HepG2 (cell line): ENCODE measurements around the gene AGR3. TPM values are rescaled to one million over a fixed set of nuclear protein-coding genes. Genes with fewer than 3 reads are reported as not detected.

Experiments used
- ATAC-seq: fragments of 200-7000 bp; cut with Tn5 transposase; 3 replicates; pipeline ENCODE4 v1.9.1; 2020; ENCODE audit warnings: mild to moderate bottlenecking, moderate library complexity
- BruUV-seq: library from RNA; stranded (reverse); fragments of 400-500 nt; replicated peaks from 2 replicates; lab custom pipeline; 2021; lab: Mats Ljungman, UMichigan
- CTCF ChIA-PET: fragments of 300-600 bp; formaldehyde crosslinking; extraction: SDS; loops from one replicate; lab custom pipeline; 2021; ENCODE audit warnings: low total read pairs, inconsistent platforms, low intra/inter-chr PET ratio; lab: Yijun Ruan, JAX
- POLR2A ChIA-PET: fragments of 350-600 bp; sonication (Branson Sonifier 250); formaldehyde crosslinking; loops from one replicate; lab custom pipeline; 2020; ENCODE audit warnings: antibody characterized with exemption, inconsistent platforms; lab: Yijun Ruan, JAX
- DNase-seq: peaks from one replicate; pipeline ENCODE4 v3.0.0-alpha.2; 2015; ENCODE audit warnings: low spot score
- FAIRE-seq: peaks from 3 replicates; lab custom pipeline; 2011; peaks lifted over from hg19 to GRCh38; lab: Jason Lieb, UNC
- H2AFZ ChIP-seq: one replicate; pipeline ENCODE4 v1.6.1; 2011; ENCODE audit warnings: low read length, inconsistent platforms
- H3K27ac ChIP-seq: fragments of 300-600 bp; 3 replicates; pipeline ENCODE4 v1.8.0; 2011; ENCODE audit warnings: mixed run types, mild to moderate bottlenecking, mixed read lengths, low read length, inconsistent platforms; ENCODE audit not compliant: insufficient read depth; ENCODE audit errors: extremely low read length
- H3K27me3 ChIP-seq, 2 experiments: fragments of 200-600 bp in 1 of 2; 2 replicates in 1 of 2; 3 replicates in 1 of 2; pipeline versions ENCODE4 v1.6.0 to v1.8.0; 2011; ENCODE audit warnings: low read length in 2 of 2, mild to moderate bottlenecking in 2 of 2, moderate library complexity in 2 of 2, inconsistent platforms in 1 of 2; ENCODE audit not compliant: insufficient read depth in 2 of 2, control insufficient read depth in 1 of 2
- H3K36me3 ChIP-seq, 2 experiments: fragments of 200-600 bp in 1 of 2; replicated peaks in 1 of 2; 2 replicates in 1 of 2; 3 replicates in 1 of 2; pipeline versions ENCODE4 v1.5.1 to v1.8.0; 2011; ENCODE audit warnings: low read length in 2 of 2, inconsistent platforms in 1 of 2; ENCODE audit not compliant: insufficient read depth in 2 of 2, control insufficient read depth in 1 of 2
- H3K4me1 ChIP-seq: 2 replicates; pipeline ENCODE4 v1.5.1; 2012; ENCODE audit warnings: low read length, inconsistent platforms; ENCODE audit not compliant: insufficient read depth
- H3K4me2 ChIP-seq: 2 replicates; pipeline ENCODE4 v1.6.0; 2011; ENCODE audit warnings: low read depth, low read length, inconsistent platforms
- H3K4me3 ChIP-seq, 3 experiments: fragments of 200-600 bp in 1 of 3; sonication (generic), shearing (Covaris generic) in 1 of 3; replicated peaks in 1 of 3; 2 replicates each; pipeline ENCODE4 v1.5.1; 2011 to 2016; ENCODE audit warnings: low read length in 3 of 3, inconsistent platforms in 2 of 3, low read depth in 2 of 3, mild to moderate bottlenecking in 2 of 3, control low read depth in 1 of 3, mixed read lengths in 1 of 3; ENCODE audit not compliant: insufficient read depth in 1 of 3
- H3K79me2 ChIP-seq: one replicate; pipeline ENCODE4 v1.6.1; 2011; ENCODE audit warnings: low read length, inconsistent platforms; ENCODE audit not compliant: insufficient read depth
- H3K9ac ChIP-seq: 2 replicates; pipeline ENCODE4 v1.6.0; 2011; ENCODE audit warnings: mild to moderate bottlenecking, low read depth, low read length, inconsistent platforms; ENCODE audit not compliant: insufficient read depth
- H3K9me3 ChIP-seq: 2 replicates; pipeline ENCODE4 v1.5.1; 2012; ENCODE audit warnings: mild to moderate bottlenecking, low read length
- H4K20me1 ChIP-seq: 2 replicates; pipeline ENCODE4 v1.6.0; 2011; ENCODE audit warnings: inconsistent platforms, mild to moderate bottlenecking, low read length, moderate library complexity; ENCODE audit not compliant: insufficient read depth
- RXRB ChIP-seq: IDR thresholded peaks from 2 replicates; pipeline ENCODE4 v1.6.1; 2016; ENCODE audit warnings: borderline replicate concordance, missing genetic modification reagents, missing compliant biosample characterization
- TBP ChIP-seq: sonication (generic); formaldehyde crosslinking; IDR thresholded peaks from 2 replicates; pipeline ENCODE4 v1.5.0; 2020; ENCODE audit warnings: missing genetic modification reagents
- THAP11 ChIP-seq: IDR thresholded peaks from 2 replicates; pipeline ENCODE4 v1.6.1; 2016; ENCODE audit warnings: missing biosample characterization, missing genetic modification reagents
- ZBTB14 ChIP-seq: sonication (generic); formaldehyde crosslinking; IDR thresholded peaks from 2 replicates; pipeline ENCODE4 v1.4.0; 2020; ENCODE audit warnings: missing genetic modification reagents
- ZBTB21 ChIP-seq: sonication (generic); formaldehyde crosslinking; IDR thresholded peaks from 2 replicates; pipeline ENCODE4 v1.4.0; 2020; ENCODE audit warnings: missing genetic modification reagents
- ZNF121 ChIP-seq: sonication (generic); formaldehyde crosslinking; IDR thresholded peaks from 2 replicates; pipeline ENCODE4 v1.5.0; 2020; ENCODE audit warnings: mild to moderate bottlenecking, missing genetic modification reagents
- ZNF224 ChIP-seq: sonication (generic); formaldehyde crosslinking; IDR thresholded peaks from 2 replicates; pipeline ENCODE4 v1.5.0; 2020; ENCODE audit warnings: mild to moderate bottlenecking, missing genetic modification reagents
- ZSCAN21 ChIP-seq: sonication (generic); formaldehyde crosslinking; IDR thresholded peaks from 2 replicates; pipeline ENCODE4 v1.8.0; 2022; ENCODE audit warnings: mild to moderate bottlenecking, missing genetic modification reagents, moderate library complexity, borderline replicate concordance
- WGBS: methylation state at CpG from one replicate; pipeline ENCODE4 v1.1.6; 2017; ENCODE audit warnings: low lambda C conversion rate; 5-methylcytosine and 5-hydroxymethylcytosine counted together
- in situ Hi-C: cut with HindIII; loops from 2 replicates; pipeline ENCODE4 v1.10.0; 2017; ENCODE audit warnings: low pct_unique_long_range_greater_than_20kb; ENCODE audit not compliant: extremely low pct_ligation_motif_present
- intact Hi-C: fragments of 100-400 bp; cut with micrococcal nuclease; formaldehyde crosslinking; loops from one replicate; pipeline ENCODE4 v1.10.0; 2022; ENCODE audit not compliant: unreplicated experiment
- polyA plus RNA-seq, 8 experiments: library from polyadenylated mRNA; depleted of rRNA in 3 of 8; stranded (reverse) in 7 of 8; unstranded in 1 of 8; fragments of >200 nt; fragmentation: Illumina TruSeq in 4 of 8; extraction: Trizol in 4 of 8; gene quantifications; 2 replicates each; pipeline versions ENCODE4 v1.2.1 to v1.2.3, GENCODE V29; 2011 to 2016; ENCODE audit warnings: low read depth in 4 of 8, missing spikeins in 1 of 8, mixed read lengths in 1 of 8; ENCODE audit not compliant: insufficient read depth in 1 of 8
- total RNA-seq, 5 experiments: library from RNA; depleted of rRNA; stranded (reverse); fragments of >200 nt; fragmentation: Illumina TruSeq; extraction: Trizol; gene quantifications; 2 replicates each; pipeline ENCODE4 v1.2.3, GENCODE V29; 2016; ENCODE audit warnings: low read depth in 1 of 5
- TF ChIP-seq, protein P1 (sequence below): sonication (generic); formaldehyde crosslinking; IDR thresholded peaks from 2 replicates; pipeline ENCODE4 v1.4.0; 2020; ENCODE audit warnings: mild to moderate bottlenecking, low read depth, missing genetic modification reagents

AGR3 gene
- total and polyA plus RNA-seq, 2 of the 13 experiments (the other 11 are each of a cell fraction or from before 2014, with no cell fraction given), result not detected

- no peak for TF ChIP-seq ZSCAN21
- no peak for TF ChIP-seq ZBTB14 (CRISPR knock-in tag)
- TF ChIP-seq TBP (CRISPR knock-in tag), result no peak
Observed at GRCh38 chr7:16913643-16914042, 31.9 kb upstream of the AGR3 start (continued).

DNA sequence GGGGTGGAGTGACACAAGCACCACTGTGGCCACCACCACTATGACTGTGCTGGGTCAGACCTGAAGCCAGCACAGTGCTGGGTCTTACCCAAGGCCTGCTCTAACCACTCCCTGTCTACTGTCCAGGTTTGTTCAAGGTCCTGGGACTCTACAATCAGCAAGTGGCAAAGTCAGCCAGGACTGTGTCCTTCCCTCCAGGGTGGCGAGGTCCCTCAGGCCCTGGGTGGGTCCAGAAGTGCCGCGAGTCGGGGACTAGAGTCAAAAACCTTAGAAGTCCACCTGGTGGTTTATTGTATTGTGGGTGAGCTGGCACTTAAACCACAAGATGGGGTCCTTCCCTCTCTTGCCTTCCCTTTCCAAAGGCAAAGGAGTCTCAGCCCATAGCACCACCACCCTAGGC is 30.8 kb upstream of the AGR3 start:
- Histone ChIP-seq H4K20me1 (no peaks in the 10 kb centered on the region), H3K4me1 (peaks cover 14% of the 10 kb centered on the region), H3K27me3 (no peaks in the 10 kb centered on the region), H3K79me2 (no peaks in the 10 kb centered on the region), H3K4me2 (no peak overlapping the region), H3K36me3 (no peaks in the 10 kb centered on the region), H2AFZ (no peak overlapping the region), H3K9me3 (no peaks in the 10 kb centered on the region), H3K27ac (no peak overlapping the region), H3K4me3 (no peak overlapping the region), H3K9ac (no peak overlapping the region)
- TF ChIP-seq RXRB (CRISPR knock-in tag), result no peak
- no peak for TF ChIP-seq THAP11 (CRISPR knock-in tag)
- no peak for TF ChIP-seq ZNF121 (CRISPR knock-in tag)
- TF ChIP-seq, protein P1, sequence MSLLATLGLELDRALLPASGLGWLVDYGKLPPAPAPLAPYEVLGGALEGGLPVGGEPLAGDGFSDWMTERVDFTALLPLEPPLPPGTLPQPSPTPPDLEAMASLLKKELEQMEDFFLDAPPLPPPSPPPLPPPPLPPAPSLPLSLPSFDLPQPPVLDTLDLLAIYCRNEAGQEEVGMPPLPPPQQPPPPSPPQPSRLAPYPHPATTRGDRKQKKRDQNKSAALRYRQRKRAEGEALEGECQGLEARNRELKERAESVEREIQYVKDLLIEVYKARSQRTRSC (CRISPR knock-in tag), result no peak
- TF ChIP-seq ZNF224, result no peak
- TF ChIP-seq ZBTB21, result no peak
- ATAC-seq (no peak), FAIRE-seq (no peak), DNase-seq (no peak)
- 89% methylated on average over 4 of the region's 4 CpGs for WGBS
- ChIA-PET CTCF (no interaction called here), POLR2A (no interaction called here)
- in situ Hi-C loops (no loop called here), intact Hi-C loops (no loop called here)
- no TSS peak for BruUV-seq
